HG03095 (cell line): ENCODE data around the gene TMC3.
A peak's percentile ranks its signal among the peaks of the same experiment; 100 is the strongest.

Source experiments
- ATAC-seq: cut with Tn5 transposase; IDR thresholded peaks from one replicate; pipeline ENCODE4 v1.9.1; 2021; ENCODE audit warnings: moderate library complexity; ENCODE audit not compliant: unreplicated experiment

The TMC3 gene

DNA sequence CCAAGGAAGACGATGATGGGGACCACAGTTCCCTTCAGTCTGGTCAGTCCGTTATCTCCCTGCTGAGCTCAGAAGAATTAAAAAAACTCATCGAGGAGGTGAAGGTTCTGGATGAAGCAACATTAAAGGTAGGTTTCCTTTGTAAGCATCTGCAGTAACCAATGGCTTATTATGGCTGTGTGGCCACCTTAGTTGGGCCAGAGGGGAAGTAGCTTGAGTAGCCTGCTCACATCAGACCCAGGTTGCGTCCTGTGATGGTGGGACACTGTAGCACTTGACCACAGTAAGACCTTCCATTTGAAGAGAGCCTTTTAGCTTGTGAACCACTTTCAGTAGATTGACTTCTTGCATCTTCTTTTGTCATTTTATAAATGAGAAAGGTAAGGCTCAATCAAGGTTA lies 72.6 kb downstream of the TMC3 start:
- peak; percentile 17 for ATAC-seq

- ATAC-seq, result no peak
Measured at GRCh38 chr15:81299630-81300273, 74.3 kb downstream of the TMC3 start.

- ATAC-seq, result no peak
Measured at GRCh38 chr15:81299156-81299555, 74.9 kb downstream of the TMC3 start.

- ATAC-seq, result no peak
Measured at GRCh38 chr15:81298611-81299010, 75.4 kb downstream of the TMC3 start.

GRCh38 chr15:81297603-81298575 lies 76.1 kb downstream of the TMC3 start:
- ATAC-seq, result no peak

DNA sequence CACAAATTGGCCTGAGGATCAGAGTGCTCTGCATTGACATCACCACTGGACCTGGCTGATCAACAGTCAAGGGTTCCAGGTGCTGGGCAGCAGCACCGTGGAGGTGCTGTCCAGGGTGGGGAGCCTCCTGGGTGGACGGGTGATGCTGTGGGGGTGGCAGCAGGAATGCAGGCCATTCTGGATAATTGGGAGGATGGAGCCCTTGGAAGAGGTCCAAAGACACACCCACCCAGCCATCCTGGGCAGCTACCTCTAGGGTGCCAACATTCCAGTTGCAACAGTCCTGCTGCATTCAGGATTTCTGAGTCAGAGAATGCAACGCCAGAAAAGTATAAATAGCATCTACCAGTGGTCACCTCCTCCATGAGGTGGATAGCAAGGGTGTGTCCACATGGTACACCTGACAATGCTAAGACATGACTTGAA lies 76.9 kb downstream of the TMC3 start:
- ATAC-seq, result no peak

DNA sequence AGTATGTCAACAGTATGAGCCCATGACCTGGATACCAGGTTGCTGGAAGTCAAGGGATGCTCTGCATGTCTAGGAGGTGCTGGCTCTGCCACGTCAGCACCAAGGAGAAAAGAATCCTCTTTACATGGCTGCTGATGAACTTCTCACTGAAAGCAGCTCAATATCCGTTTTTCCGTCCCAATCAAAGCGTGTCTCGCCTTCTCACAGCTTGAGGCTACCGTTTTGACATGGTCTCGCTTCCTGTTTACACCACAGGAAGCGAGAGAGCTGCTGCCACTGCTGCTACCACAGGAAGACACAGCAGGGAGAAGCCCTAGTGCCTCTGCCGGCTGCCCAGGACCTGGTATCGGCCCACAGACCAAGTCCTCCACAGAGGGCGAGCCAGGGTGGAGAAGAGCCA lies 77.3 kb downstream of the TMC3 start:
- ATAC-seq, result peak; percentile 33

GRCh38 chr15:81296186-81296585 lies 77.8 kb downstream of the TMC3 start:
- no peak for ATAC-seq

- no peak for ATAC-seq
Measured at GRCh38 chr15:81295486-81296121, 78.4 kb downstream of the TMC3 start.

DNA sequence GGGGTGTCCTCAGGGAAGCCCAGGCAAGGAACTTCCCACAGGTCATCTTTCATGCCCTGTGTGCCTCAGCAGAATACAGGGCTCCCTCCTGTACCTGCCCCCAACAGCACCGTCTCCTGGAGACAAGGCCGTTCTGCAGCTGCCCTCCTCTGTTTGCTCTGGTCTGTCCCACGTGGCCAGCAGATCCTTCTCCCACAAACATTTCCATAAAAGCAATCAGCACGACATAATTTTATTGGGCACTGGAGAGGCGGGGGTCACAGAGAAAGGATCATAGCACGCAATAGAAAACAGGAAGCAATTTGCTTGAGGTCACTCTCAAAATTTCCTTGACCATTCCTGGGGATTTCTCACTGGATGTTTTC lies 79.5 kb downstream of the TMC3 start:
- no peak for ATAC-seq

- ATAC-seq, result peak; percentile 59
Measured at GRCh38 chr15:81293728-81294515, 80.1 kb downstream of the TMC3 start.

DNA sequence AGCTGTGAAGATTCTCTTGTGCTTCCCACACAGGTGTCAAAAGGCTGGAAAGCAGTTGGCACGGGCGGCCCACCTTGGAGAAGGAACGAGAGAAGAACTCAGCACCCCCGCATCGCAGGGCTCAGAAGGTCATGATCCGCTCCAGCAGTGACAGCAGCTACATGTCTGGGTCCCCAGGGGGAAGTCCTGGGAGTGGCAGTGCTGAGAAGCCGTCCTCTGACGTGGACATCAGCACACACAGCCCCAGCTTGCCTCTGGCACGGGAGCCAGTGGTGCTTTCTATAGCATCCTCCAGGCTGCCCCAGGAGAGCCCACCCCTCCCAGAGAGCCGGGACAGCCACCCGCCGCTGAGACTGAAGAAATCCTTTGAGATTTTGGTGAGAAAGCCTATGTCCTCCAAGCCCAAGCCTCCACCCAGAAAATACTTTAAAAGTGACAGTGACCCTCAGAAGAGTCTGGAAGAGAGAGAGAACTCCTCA lies 81.5 kb downstream of the TMC3 start:
- ATAC-seq, result peak; percentile 33

- ATAC-seq, result no peak
Measured at GRCh38 chr15:81291916-81292522, 82.0 kb downstream of the TMC3 start.

DNA sequence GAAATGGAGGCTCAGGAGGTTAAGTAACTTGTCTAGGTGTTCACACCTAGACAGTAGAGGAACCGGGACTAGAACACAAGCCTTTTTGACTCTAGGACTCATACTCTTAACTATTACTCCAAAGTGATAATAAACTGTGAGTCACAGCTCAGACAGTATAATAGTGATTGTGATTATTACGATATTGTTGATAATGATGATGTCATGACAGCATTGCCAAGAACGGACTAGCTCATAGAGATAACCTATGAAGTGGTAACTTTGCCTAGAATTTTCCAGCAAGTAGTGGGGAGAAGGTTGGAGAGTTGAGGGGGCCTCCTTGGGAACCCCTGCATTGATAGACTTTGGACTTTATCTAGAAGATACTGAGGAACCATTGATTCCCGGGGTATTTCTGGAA lies 84.1 kb downstream of the TMC3 start:
- ATAC-seq, result no peak

DNA sequence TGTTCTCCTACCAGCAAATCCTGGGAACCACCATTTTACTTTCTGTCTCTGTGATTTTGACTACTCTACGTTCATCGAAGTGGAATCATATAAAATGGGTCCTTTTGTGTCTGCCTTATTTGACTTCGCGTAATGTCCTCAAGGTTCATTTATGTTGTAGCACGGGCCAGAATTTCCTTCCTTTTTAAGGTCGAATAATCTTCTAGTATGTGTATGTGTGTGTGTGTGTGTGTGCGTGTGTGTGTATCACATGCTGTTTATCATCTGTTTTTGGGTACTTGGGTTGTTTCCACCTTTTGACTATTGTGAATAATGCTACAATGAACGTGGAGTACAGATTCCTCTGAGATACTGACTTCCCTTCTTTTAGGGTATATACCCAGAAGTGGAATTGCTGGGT lies 85.4 kb downstream of the TMC3 start:
- ATAC-seq, result no peak

- ATAC-seq, result no peak
Measured at GRCh38 chr15:81288040-81288439, 86.0 kb downstream of the TMC3 start.

GRCh38 chr15:81286621-81287121 lies 87.3 kb downstream of the TMC3 start:
- ATAC-seq, result no peak

GRCh38 chr15:81285461-81285860 lies 88.6 kb downstream of the TMC3 start:
- no peak for ATAC-seq

DNA sequence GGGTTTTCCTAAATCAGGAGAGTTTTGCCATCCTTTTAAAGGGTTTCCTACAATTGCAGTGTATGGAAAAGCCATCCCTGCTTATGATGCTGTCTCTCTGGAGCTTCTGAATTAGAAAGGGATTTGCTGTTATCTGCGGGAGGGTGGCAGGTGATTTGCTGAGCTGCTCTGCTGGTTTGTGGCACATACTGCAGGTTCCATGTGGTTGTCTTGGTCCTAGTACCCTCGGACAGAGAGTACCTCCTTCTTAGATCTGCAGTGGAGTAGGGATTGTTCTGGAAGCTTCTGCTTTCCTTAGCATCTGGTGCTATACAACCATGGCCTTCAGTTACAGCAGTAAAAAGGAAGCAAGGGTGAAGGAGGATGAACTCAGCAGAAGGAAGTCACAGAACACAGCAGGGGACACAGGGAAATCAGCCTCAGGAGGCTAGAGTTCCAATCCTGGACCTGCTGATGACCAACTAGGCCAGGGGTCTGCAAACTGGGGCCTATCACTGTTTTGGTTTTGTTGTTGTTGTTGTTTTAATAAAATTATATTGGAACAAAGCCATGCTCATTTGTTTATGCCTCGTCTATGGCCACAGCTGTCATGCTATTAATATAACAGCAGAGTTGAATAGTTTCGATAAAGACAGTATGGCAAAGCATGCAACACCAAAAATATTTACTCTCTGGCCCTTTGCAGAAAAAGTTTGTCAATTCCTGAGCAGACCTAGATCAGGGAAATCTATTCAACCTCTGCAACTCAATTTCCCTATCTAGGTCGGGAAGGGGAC lies 89.6 kb downstream of the TMC3 start:
- ATAC-seq, result peak; percentile 46
